ENCODE results near the gene METTL16.

The METTL16 gene

DNA sequence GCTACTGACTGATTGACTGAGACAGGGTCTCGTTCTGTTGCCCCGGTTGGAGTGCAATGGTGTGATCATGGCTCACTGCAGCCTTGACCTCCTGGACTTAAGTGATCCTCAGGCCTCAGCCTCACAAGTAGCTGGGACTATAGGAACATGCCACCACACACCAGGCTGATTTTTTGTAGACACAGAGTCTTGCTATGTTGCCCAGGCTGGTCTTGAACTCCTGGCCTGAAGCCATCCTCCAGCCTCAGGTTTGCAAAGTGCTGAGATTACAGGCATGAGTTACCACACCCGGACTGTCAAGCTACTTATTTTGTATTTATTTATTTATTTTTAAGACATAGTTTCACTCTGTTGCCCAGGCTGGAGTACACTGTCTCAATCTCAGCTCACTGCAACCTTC, 55.2 kb downstream of the METTL16 start:
- no peak overlapping the region for H2BK12ac ChIP-seq (ENCODE audit: low read length)
- H3K9me3 ChIP-seq (ENCODE audit: insufficient read depth, low read depth, low read length), result no peaks in the 10 kb centered on the region
- no peak overlapping the region for H4K12ac ChIP-seq (ENCODE audit: low read depth, low read length)
- H3K4me3 ChIP-seq (ENCODE audit: low read depth, low read length), result no peak overlapping the region
- DNase-seq, result no peak
- H3K23ac ChIP-seq (ENCODE audit: low read length), result no peak overlapping the region
- H3K79me2 ChIP-seq (ENCODE audit: control insufficient read depth, insufficient read depth, low read length, poor library complexity), result no peaks in the 10 kb centered on the region
- H4K8ac ChIP-seq (ENCODE audit: low read depth, low read length), result no peak overlapping the region
- no peaks in the 10 kb centered on the region for H3K4me1 ChIP-seq (ENCODE audit: control insufficient read depth in 1 of 2, insufficient read depth in 2 of 2, low read length in 2 of 2)
- H3K18ac ChIP-seq (ENCODE audit: low read length), result no peak overlapping the region
- WGBS (ENCODE audit: extremely low coverage, insufficient coverage, insufficient read length), result no CpG with 5 or more reads among the region's 3 CpGs
- H2BK5ac ChIP-seq (ENCODE audit: low read depth, low read length, poor library complexity), result no peak overlapping the region
- no peak overlapping the region for H2AFZ ChIP-seq (ENCODE audit: insufficient read depth, low read length, poor library complexity)
- H2BK120ac ChIP-seq (ENCODE audit: insufficient read depth, low read length, poor library complexity), result no peak overlapping the region
- H2AK5ac ChIP-seq (ENCODE audit: low read length), result no peak overlapping the region
- H3K14ac ChIP-seq (ENCODE audit: low read length), result no peak overlapping the region
- H3K27ac ChIP-seq (ENCODE audit: low read depth, low read length), result no peak overlapping the region
- no peak overlapping the region for H3K4ac ChIP-seq (ENCODE audit: low read depth, low read length)
- no peaks in the 10 kb centered on the region for H3K79me1 ChIP-seq (ENCODE audit: low read length)
- H3K27me3 ChIP-seq (ENCODE audit: insufficient read depth, low read length), result no peaks in the 10 kb centered on the region
- H3K36me3 ChIP-seq (ENCODE audit: control insufficient read depth in 1 of 2, insufficient read depth in 2 of 2, low read length in 2 of 2), result peaks cover 16 to 18% of the 10 kb centered on the region in 2 experiments
- H4K91ac ChIP-seq (ENCODE audit: low read depth, low read length), result no peak overlapping the region
- H3K9ac ChIP-seq (ENCODE audit: low read length), result no peak overlapping the region
- no peak overlapping the region for H3K4me2 ChIP-seq (ENCODE audit: low read length)

GRCh38 chr17:2455956-2456355, 55.7 kb downstream of the METTL16 start:
- no peak for DNase-seq
- no peaks in the 10 kb centered on the region for H3K27me3 ChIP-seq (ENCODE audit: insufficient read depth, low read length)

GRCh38 chr17:2453866-2454265, 57.8 kb downstream of the METTL16 start:
- Histone ChIP-seq H3K27ac (ENCODE audit: low read depth, low read length) (no peak overlapping the region), H3K4me2 (ENCODE audit: low read length) (no peak overlapping the region), H3K4me3 (ENCODE audit: low read depth, low read length) (no peak overlapping the region), H3K79me2 (ENCODE audit: control insufficient read depth, insufficient read depth, low read length, poor library complexity) (no peaks in the 10 kb centered on the region), H3K36me3 (ENCODE audit: control insufficient read depth in 1 of 2, insufficient read depth in 2 of 2, low read length in 2 of 2) (peaks cover 10 to 12% of the 10 kb centered on the region in 2 experiments), H3K4ac (ENCODE audit: low read depth, low read length) (no peak overlapping the region), H3K9me3 (ENCODE audit: insufficient read depth, low read depth, low read length) (no peaks in the 10 kb centered on the region), H2AK5ac (ENCODE audit: low read length) (no peak overlapping the region), H4K91ac (ENCODE audit: low read depth, low read length) (no peak overlapping the region), H3K79me1 (ENCODE audit: low read length) (no peaks in the 10 kb centered on the region), H3K4me1 (ENCODE audit: control insufficient read depth in 1 of 2, insufficient read depth in 2 of 2, low read length in 2 of 2) (no peaks in the 10 kb centered on the region), H3K18ac (ENCODE audit: low read length) (no peak overlapping the region), H4K8ac (ENCODE audit: low read depth, low read length) (no peak overlapping the region), H4K12ac (ENCODE audit: low read depth, low read length) (no peak overlapping the region), H2BK5ac (ENCODE audit: low read depth, low read length, poor library complexity) (no peak overlapping the region), H2BK12ac (ENCODE audit: low read length) (no peak overlapping the region), H3K27me3 (ENCODE audit: insufficient read depth, low read length) (no peaks in the 10 kb centered on the region), H3K9ac (ENCODE audit: low read length) (no peak overlapping the region), H3K14ac (ENCODE audit: low read length) (no peak overlapping the region), H2AFZ (ENCODE audit: insufficient read depth, low read length, poor library complexity) (no peak overlapping the region), H3K23ac (ENCODE audit: low read length) (no peak overlapping the region), H2BK120ac (ENCODE audit: insufficient read depth, low read length, poor library complexity) (no peak overlapping the region)
- no CpG with 5 or more reads among the region's 3 CpGs for WGBS (ENCODE audit: extremely low coverage, insufficient coverage, insufficient read length)
- DNase-seq, result no peak

More at GRCh38 chr17:2455956-2456355, 55.7 kb downstream of the METTL16 start:
- Histone ChIP-seq H3K4me1 (ENCODE audit: control insufficient read depth in 1 of 2, insufficient read depth in 2 of 2, low read length in 2 of 2) (no peaks in the 10 kb centered on the region), H4K8ac (ENCODE audit: low read depth, low read length) (no peak overlapping the region), H2AFZ (ENCODE audit: insufficient read depth, low read length, poor library complexity) (no peak overlapping the region), H2BK120ac (ENCODE audit: insufficient read depth, low read length, poor library complexity) (no peak overlapping the region), H3K79me2 (ENCODE audit: control insufficient read depth, insufficient read depth, low read length, poor library complexity) (no peaks in the 10 kb centered on the region), H3K9ac (ENCODE audit: low read length) (no peak overlapping the region), H3K9me3 (ENCODE audit: insufficient read depth, low read depth, low read length) (no peaks in the 10 kb centered on the region), H3K23ac (ENCODE audit: low read length) (no peak overlapping the region), H2AK5ac (ENCODE audit: low read length) (no peak overlapping the region), H3K4me2 (ENCODE audit: low read length) (no peak overlapping the region), H3K14ac (ENCODE audit: low read length) (no peak overlapping the region), H4K91ac (ENCODE audit: low read depth, low read length) (no peak overlapping the region), H3K18ac (ENCODE audit: low read length) (no peak overlapping the region), H3K79me1 (ENCODE audit: low read length) (no peaks in the 10 kb centered on the region), H4K12ac (ENCODE audit: low read depth, low read length) (no peak overlapping the region), H3K4ac (ENCODE audit: low read depth, low read length) (no peak overlapping the region), H2BK5ac (ENCODE audit: low read depth, low read length, poor library complexity) (no peak overlapping the region), H2BK12ac (ENCODE audit: low read length) (no peak overlapping the region), H3K27ac (ENCODE audit: low read depth, low read length) (no peak overlapping the region), H3K36me3 (ENCODE audit: control insufficient read depth in 1 of 2, insufficient read depth in 2 of 2, low read length in 2 of 2) (peaks cover 14 to 16% of the 10 kb centered on the region in 2 experiments), H3K4me3 (ENCODE audit: low read depth, low read length) (no peak overlapping the region)
- WGBS (ENCODE audit: extremely low coverage, insufficient coverage, insufficient read length), result no CpG with 5 or more reads among the region's 3 CpGs

DNA sequence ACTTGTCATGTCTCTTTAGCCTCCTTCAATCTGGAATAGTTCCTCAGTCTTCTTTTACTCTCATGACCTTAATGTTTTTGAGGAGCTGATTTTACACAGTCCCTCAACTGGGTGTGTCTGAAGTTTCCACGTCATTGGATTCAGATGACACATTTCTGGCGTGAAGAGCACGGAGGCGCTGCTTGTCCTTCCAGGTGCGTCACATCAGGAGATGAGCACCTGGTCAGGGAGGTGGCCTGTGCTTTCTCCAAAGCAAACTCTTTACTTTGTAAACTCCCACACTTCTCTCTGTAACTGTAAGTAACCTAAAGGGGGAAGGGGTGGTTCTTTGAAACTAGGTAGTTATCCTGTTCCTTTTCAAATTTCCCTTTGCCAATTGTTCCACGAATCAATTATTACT, 58.4 kb downstream of the METTL16 start:
- no peak overlapping the region for H3K23ac ChIP-seq (ENCODE audit: low read length)
- no peak overlapping the region for H3K4ac ChIP-seq (ENCODE audit: low read depth, low read length)
- no peak overlapping the region for H4K8ac ChIP-seq (ENCODE audit: low read depth, low read length)
- H3K4me2 ChIP-seq (ENCODE audit: low read length), result no peak overlapping the region
- H2BK12ac ChIP-seq (ENCODE audit: low read length), result no peak overlapping the region
- no peaks in the 10 kb centered on the region for H3K79me1 ChIP-seq (ENCODE audit: low read length)
- no peak overlapping the region for H3K9ac ChIP-seq (ENCODE audit: low read length)
- no peak overlapping the region for H4K12ac ChIP-seq (ENCODE audit: low read depth, low read length)
- no peak overlapping the region for H3K4me3 ChIP-seq (ENCODE audit: low read depth, low read length)
- H2BK5ac ChIP-seq (ENCODE audit: low read depth, low read length, poor library complexity), result no peak overlapping the region
- peaks cover 6 to 8% of the 10 kb centered on the region in 2 experiments for H3K36me3 ChIP-seq (ENCODE audit: control insufficient read depth in 1 of 2, insufficient read depth in 2 of 2, low read length in 2 of 2)
- no peak overlapping the region for H2AFZ ChIP-seq (ENCODE audit: insufficient read depth, low read length, poor library complexity)
- H2AK5ac ChIP-seq (ENCODE audit: low read length), result no peak overlapping the region
- no peak overlapping the region for H4K91ac ChIP-seq (ENCODE audit: low read depth, low read length)
- no peak overlapping the region for H3K18ac ChIP-seq (ENCODE audit: low read length)
- no peaks in the 10 kb centered on the region for H3K27me3 ChIP-seq (ENCODE audit: insufficient read depth, low read length)
- WGBS (ENCODE audit: extremely low coverage, insufficient coverage, insufficient read length), result no CpG with 5 or more reads among the region's 6 CpGs
- H3K4me1 ChIP-seq (ENCODE audit: control insufficient read depth in 1 of 2, insufficient read depth in 2 of 2, low read length in 2 of 2), result no peaks in the 10 kb centered on the region
- H3K79me2 ChIP-seq (ENCODE audit: control insufficient read depth, insufficient read depth, low read length, poor library complexity), result no peaks in the 10 kb centered on the region
- no peak overlapping the region for H3K27ac ChIP-seq (ENCODE audit: low read depth, low read length)
- no peak overlapping the region for H3K14ac ChIP-seq (ENCODE audit: low read length)
- no peak overlapping the region for H2BK120ac ChIP-seq (ENCODE audit: insufficient read depth, low read length, poor library complexity)
- H3K9me3 ChIP-seq (ENCODE audit: insufficient read depth, low read depth, low read length), result no peaks in the 10 kb centered on the region
- DNase-seq, result no peak
